ENCODE results near the gene TGFBR2. TPM values are rescaled to one million over a fixed set of nuclear protein-coding genes. Genes with fewer than 3 reads are reported as not detected.
A peak's percentile ranks its signal among the peaks of the same experiment; 100 is the strongest.

Gene TGFBR2
- total RNA-seq, 2 donors from 2014 or later: 6.0 to 9.6 TPM

DNA sequence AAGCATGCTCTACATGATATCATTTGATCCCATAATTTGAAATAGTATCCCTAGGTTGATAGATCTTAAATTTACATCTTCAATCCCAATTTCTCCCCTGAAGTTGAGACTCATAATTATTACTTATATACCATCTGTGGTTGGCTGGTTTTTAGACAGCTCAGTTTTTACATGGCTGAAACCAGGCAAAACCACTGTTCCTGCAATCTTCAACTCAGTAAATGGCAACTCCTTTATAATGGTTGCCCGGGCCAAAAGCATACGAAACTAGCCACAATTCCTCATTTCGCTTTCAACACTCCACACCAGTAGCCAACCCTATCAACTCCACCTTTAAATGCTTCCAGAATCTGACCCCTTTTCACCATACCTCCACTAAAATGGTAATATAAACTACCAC, 118.5 kb downstream of the TGFBR2 start:
- Histone ChIP-seq H3K4me1 (ENCODE audit: control insufficient read depth, insufficient read depth, low read length) (no peaks in the 10 kb centered on the region), H3K36me3 (ENCODE audit: control insufficient read depth, insufficient read depth, low read length) (no peaks in the 10 kb centered on the region), H3K4me3 (ENCODE audit: low read length) (no peak overlapping the region), H3K9me3 (ENCODE audit: control insufficient read depth, low read length) (no peaks in the 10 kb centered on the region), H3K9ac (ENCODE audit: extremely low read depth, low read length, poor library complexity, severe bottlenecking) (no peak overlapping the region), H3K27ac (ENCODE audit: low read depth, low read length) (no peak overlapping the region), H3K27me3 (ENCODE audit: control insufficient read depth, insufficient read depth, low read length, poor library complexity, severe bottlenecking) (no peaks in the 10 kb centered on the region)
- 95% methylated on average over 3 of the region's 3 CpGs; no CpG with 5 or more reads in 1 of the 2 experiments for WGBS, 2 experiments (ENCODE audit: insufficient coverage in 1 of 2, insufficient read length in 1 of 2)
- TF ChIP-seq, protein P1, sequence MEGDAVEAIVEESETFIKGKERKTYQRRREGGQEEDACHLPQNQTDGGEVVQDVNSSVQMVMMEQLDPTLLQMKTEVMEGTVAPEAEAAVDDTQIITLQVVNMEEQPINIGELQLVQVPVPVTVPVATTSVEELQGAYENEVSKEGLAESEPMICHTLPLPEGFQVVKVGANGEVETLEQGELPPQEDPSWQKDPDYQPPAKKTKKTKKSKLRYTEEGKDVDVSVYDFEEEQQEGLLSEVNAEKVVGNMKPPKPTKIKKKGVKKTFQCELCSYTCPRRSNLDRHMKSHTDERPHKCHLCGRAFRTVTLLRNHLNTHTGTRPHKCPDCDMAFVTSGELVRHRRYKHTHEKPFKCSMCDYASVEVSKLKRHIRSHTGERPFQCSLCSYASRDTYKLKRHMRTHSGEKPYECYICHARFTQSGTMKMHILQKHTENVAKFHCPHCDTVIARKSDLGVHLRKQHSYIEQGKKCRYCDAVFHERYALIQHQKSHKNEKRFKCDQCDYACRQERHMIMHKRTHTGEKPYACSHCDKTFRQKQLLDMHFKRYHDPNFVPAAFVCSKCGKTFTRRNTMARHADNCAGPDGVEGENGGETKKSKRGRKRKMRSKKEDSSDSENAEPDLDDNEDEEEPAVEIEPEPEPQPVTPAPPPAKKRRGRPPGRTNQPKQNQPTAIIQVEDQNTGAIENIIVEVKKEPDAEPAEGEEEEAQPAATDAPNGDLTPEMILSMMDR (conservative IDR thresholded peaks at IDR 0.05): no peak
- peaks cover 5% of the 10 kb centered on the region for H3K27me3 Mint-ChIP-seq (ENCODE audit: insufficient read depth)
- H3K9me3 Mint-ChIP-seq: no peaks in the 10 kb centered on the region
- H3K4me3 Mint-ChIP-seq: no peak overlapping the region
- H3K4me1 Mint-ChIP-seq: peaks cover 12% of the 10 kb centered on the region
- H3K36me3 Mint-ChIP-seq (ENCODE audit: low read depth): no peaks in the 10 kb centered on the region
- DNase-seq: no peak
- no peak overlapping the region for H3K27ac Mint-ChIP-seq

DNA sequence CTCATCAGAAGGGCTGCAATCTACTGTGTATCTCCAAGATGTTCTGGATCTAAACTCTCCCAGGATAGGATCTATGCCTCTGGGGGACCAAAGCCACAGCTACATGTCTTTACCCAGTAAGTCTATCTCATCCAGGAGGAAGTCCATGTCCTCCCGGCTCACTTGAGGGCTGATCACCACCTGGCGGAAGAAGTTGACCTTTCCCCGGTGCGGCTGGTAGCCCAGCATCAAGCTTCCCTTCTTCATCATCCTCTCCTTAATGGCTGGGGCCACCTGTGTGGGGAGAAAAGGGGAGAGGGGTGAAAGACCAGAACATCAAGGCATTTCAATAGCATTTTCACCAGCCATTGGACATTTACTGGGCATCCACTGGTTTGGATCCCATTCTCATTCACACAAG, 121.7 kb downstream of the TGFBR2 start:
- H3K9ac ChIP-seq (ENCODE audit: extremely low read depth, low read length, poor library complexity, severe bottlenecking): no peak overlapping the region
- no peak for DNase-seq
- no peak overlapping the region for H3K4me3 Mint-ChIP-seq
- H3K36me3 Mint-ChIP-seq (ENCODE audit: low read depth): no peaks in the 10 kb centered on the region
- no peak overlapping the region for H3K27ac ChIP-seq (ENCODE audit: low read depth, low read length)
- H3K9me3 ChIP-seq (ENCODE audit: control insufficient read depth, low read length): no peaks in the 10 kb centered on the region
- H3K9me3 Mint-ChIP-seq: no peaks in the 10 kb centered on the region
- 93% methylated on average over 4 of the region's 4 CpGs; no CpG with 5 or more reads in 1 of the 2 experiments for WGBS, 2 experiments (ENCODE audit: insufficient coverage in 1 of 2, insufficient read length in 1 of 2)
- no peaks in the 10 kb centered on the region for H3K4me1 ChIP-seq (ENCODE audit: control insufficient read depth, insufficient read depth, low read length)
- H3K27me3 Mint-ChIP-seq (ENCODE audit: insufficient read depth): peaks cover 3% of the 10 kb centered on the region
- no peak overlapping the region for H3K4me3 ChIP-seq (ENCODE audit: low read length)
- H3K27ac Mint-ChIP-seq: no peak overlapping the region
- no peaks in the 10 kb centered on the region for H3K36me3 ChIP-seq (ENCODE audit: control insufficient read depth, insufficient read depth, low read length)
- TF ChIP-seq, protein P1 (conservative IDR thresholded peaks at IDR 0.05): peak; percentile 18
- H3K27me3 ChIP-seq (ENCODE audit: control insufficient read depth, insufficient read depth, low read length, poor library complexity, severe bottlenecking): no peaks in the 10 kb centered on the region
- no peaks in the 10 kb centered on the region for H3K4me1 Mint-ChIP-seq

DNA sequence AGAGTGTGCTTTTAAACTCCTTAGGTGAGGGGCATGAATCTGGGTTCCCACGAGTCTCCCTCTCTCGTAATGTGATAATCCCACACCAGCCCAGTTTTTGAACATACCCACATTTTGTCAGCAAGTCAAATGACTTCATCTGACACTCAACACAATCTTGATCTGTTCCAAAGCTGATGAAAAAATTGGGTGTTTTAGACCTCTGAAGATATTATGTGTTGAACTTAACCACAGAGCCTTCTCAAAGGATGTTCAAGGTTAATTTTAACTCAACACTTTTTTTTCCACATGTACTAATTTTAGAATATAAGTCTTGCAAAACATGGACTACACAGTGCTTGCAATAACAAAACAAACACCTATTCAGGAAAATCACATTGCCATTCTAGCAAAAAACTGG, 123.1 kb downstream of the TGFBR2 start:
- Histone ChIP-seq H3K4me1 (ENCODE audit: control insufficient read depth, insufficient read depth, low read length) (no peaks in the 10 kb centered on the region), H3K36me3 (ENCODE audit: control insufficient read depth, insufficient read depth, low read length) (no peaks in the 10 kb centered on the region), H3K27me3 (ENCODE audit: control insufficient read depth, insufficient read depth, low read length, poor library complexity, severe bottlenecking) (no peaks in the 10 kb centered on the region), H3K27ac (ENCODE audit: low read depth, low read length) (no peak overlapping the region), H3K4me3 (ENCODE audit: low read length) (no peak overlapping the region), H3K9ac (ENCODE audit: extremely low read depth, low read length, poor library complexity, severe bottlenecking) (no peak overlapping the region), H3K9me3 (ENCODE audit: control insufficient read depth, low read length) (no peaks in the 10 kb centered on the region)
- Mint-ChIP-seq H3K4me1 (no peaks in the 10 kb centered on the region), H3K27ac (no peak overlapping the region), H3K9me3 (no peaks in the 10 kb centered on the region), H3K27me3 (ENCODE audit: insufficient read depth) (no peaks in the 10 kb centered on the region), H3K4me3 (no peak overlapping the region), H3K36me3 (ENCODE audit: low read depth) (no peaks in the 10 kb centered on the region)
- TF ChIP-seq, protein P1 (conservative IDR thresholded peaks at IDR 0.05): no peak
- no peak for DNase-seq
- 88% methylated on average over 2 of the region's 2 CpGs; no CpG with 5 or more reads in 1 of the 2 experiments for WGBS, 2 experiments (ENCODE audit: insufficient coverage in 1 of 2, insufficient read length in 1 of 2)

Measured in endodermal cell (in vitro differentiated cells).